ENCODE measurements around the gene LEFTY2.
"Not testable (repeated sequence)": the region's sequence is repeated elsewhere in the genome, so short reads cannot be mapped to it uniquely, and the experiment has no call there.

Gene LEFTY2, protein sequence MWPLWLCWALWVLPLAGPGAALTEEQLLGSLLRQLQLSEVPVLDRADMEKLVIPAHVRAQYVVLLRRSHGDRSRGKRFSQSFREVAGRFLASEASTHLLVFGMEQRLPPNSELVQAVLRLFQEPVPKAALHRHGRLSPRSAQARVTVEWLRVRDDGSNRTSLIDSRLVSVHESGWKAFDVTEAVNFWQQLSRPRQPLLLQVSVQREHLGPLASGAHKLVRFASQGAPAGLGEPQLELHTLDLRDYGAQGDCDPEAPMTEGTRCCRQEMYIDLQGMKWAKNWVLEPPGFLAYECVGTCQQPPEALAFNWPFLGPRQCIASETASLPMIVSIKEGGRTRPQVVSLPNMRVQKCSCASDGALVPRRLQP

DNA sequence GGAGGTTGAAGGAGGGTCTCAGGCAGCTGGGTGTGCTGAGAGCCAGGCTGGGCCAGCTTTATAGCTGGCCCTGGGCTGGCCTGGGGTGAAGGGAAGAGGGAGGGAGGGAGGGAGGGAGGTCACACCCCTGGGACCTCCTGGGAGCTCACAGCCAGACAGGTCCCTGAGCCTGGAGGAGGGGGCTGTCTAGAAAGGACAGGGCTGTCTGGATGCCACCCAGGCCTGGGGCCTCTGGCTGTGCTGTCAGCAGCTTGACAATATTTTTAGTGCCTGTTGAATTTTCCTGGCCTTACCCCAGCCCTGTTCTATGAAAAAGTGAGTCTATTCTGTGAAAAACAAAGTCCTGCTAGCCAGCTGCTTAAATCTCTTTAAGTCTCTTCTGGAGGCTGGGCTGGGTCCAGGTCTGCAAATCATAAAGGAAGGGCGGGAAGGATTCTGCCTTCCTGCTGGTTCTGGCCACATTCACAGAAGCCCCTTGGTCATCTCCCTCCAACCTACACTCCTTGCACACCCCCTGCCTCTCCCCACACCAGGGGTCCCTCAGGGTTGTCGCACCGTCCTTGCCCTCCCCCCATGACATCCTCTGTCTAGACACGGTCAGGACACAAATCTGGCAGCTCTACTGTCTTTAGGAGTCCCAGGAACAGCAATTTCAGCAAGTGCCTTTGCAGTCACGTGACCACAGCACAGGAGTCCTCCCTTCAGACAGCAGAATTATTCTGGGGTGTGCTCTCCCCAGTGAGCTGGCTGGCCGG, at the start of gene LEFTY2:
LEFTY2 (minus strand) TSS at position 34 of the 755 bp plus-strand sequence. CDS start 80 bp downstream, outside the sequence.
- H3K9me3 ChIP-seq (ENCODE audit: control insufficient read depth, insufficient read depth, low read length), result no peaks in the 10 kb centered on the region
- no peak within 1 kb of the TSS for H3K4me3 ChIP-seq (ENCODE audit: low read depth, low read length)
- H3K4me1 ChIP-seq (ENCODE audit: control insufficient read depth, insufficient read depth, low read length), result peaks cover 17% of the 10 kb centered on the region
- peaks cover 8% of the 10 kb centered on the region for H3K27me3 ChIP-seq (ENCODE audit: control insufficient read depth, insufficient read depth, low read length)
- H3K36me3 ChIP-seq (ENCODE audit: control insufficient read depth, insufficient read depth, low read length), result no peaks in the 10 kb centered on the region
- H3K9ac ChIP-seq (ENCODE audit: low read depth, low read length), result no peak within 1 kb of the TSS

DNA sequence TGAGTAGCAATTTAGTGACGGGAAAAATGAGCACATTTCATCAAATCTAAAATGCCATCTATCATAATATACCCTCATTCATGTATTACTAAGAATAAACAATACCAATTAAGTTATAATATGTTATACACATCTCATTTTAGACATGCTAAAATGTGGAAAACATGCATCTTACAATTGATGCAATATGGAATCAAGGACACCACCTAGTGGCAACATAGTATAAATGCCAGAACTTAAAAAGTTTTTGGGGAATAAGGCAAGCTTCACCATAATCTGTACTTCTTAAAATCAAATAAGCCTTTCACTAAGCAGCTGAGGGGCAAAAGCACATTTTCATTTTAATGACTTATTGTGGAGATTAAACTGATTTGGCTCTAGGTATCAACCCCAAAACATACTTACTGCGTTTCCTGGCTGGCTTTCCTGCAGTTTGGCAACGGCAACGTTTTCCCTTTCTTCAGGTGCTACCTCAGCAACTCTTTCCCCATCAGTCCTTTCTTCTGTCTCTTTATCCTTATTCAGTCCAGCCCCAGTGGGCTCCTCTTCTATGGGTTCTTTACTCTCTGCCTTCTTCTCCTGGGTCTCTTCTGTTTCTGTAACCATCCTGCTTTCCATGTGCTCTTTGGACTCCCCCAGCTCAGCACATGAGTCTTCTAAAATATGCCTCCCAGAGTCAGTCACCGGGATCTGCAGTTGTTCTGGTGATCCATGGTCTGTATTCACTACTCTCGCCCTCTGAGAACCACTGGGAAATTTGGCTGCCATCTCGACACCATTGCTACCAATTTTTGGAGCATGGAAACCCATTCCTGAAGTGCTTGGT, 46.7 kb upstream of the LEFTY2 start:
- Histone ChIP-seq H3K9me3 (ENCODE audit: control insufficient read depth, insufficient read depth, low read length) (no peaks in the 10 kb centered on the region), H3K36me3 (ENCODE audit: control insufficient read depth, insufficient read depth, low read length) (peaks cover 7% of the 10 kb centered on the region), H3K27me3 (ENCODE audit: control insufficient read depth, insufficient read depth, low read length) (no peaks in the 10 kb centered on the region), H3K4me1 (ENCODE audit: control insufficient read depth, insufficient read depth, low read length) (no peaks in the 10 kb centered on the region), H3K4me3 (ENCODE audit: low read depth, low read length) (no peak overlapping the region), H3K9ac (ENCODE audit: low read depth, low read length) (no peak overlapping the region)

DNA sequence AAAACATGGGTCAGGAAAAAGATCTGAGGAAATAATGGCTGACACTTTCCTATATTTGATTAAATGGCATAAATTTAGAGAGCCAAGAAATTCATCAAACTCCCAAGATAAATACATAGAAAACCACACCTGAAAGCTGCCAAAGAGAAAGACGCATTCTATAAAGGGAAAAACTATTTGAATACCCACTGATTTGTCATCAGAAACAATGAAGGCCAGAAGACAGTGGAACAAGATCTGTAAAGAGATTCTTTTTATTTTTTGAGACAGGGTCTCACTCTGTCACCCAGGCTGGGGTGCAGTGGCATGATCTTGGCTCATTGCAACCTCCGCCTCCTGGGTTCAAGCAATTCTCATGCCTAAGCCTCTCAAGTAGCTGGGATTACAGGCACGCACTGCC, 40.7 kb upstream of the LEFTY2 start:
- no peaks in the 10 kb centered on the region for H3K27me3 ChIP-seq (ENCODE audit: control insufficient read depth, insufficient read depth, low read length)

DNA sequence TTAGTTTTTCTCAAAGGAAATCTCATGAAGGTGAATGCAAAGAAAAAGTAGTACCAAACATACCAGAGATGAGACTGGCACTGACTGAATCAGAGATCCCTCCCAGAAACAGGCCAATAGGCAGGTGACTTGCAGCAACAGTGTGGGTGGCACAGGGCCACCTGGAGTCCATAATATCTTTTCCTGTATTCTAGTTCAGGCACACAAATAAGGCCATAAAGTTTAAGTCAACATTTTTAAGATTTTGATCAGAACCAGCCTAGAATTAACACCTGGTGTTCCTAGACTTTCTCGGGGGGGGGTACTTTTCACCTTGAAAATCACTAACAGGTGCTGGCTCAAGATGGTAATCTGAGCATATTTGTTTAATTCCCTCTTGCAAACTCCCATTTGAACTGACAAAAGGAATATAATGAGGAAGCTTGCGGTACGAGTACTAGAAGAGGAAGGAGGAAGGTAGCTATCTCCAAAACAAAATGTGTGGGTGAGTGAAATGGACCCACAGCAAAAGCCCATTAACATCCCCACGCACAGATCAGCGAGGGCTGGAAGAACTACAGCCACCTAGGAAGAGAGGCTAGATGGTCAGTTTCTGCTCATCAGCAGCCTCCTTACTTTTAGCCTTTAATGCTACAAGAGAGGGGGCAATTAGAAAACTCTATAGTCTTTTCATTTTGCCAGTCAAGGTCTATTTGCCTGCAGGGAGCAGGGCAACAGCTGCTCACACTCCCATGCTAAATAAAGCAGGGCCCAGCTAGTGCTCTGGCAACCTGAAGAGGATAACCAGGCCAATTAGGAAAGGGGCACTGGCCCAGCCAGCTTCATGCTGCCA, 39.2 kb upstream of the LEFTY2 start:
- Histone ChIP-seq H3K27me3 (ENCODE audit: control insufficient read depth, insufficient read depth, low read length) (no peaks in the 10 kb centered on the region), H3K4me3 (ENCODE audit: low read depth, low read length) (no peak overlapping the region), H3K9ac (ENCODE audit: low read depth, low read length) (no peak overlapping the region), H3K36me3 (ENCODE audit: control insufficient read depth, insufficient read depth, low read length) (peaks cover 17% of the 10 kb centered on the region), H3K9me3 (ENCODE audit: control insufficient read depth, insufficient read depth, low read length) (no peaks in the 10 kb centered on the region), H3K4me1 (ENCODE audit: control insufficient read depth, insufficient read depth, low read length) (no peaks in the 10 kb centered on the region)

More for the DNA sequence above, 40.7 kb upstream of the LEFTY2 start:
- Histone ChIP-seq H3K4me3 (ENCODE audit: low read depth, low read length) (no peak overlapping the region), H3K36me3 (ENCODE audit: control insufficient read depth, insufficient read depth, low read length) (peaks cover 17% of the 10 kb centered on the region), H3K9ac (ENCODE audit: low read depth, low read length) (no peak overlapping the region), H3K4me1 (ENCODE audit: control insufficient read depth, insufficient read depth, low read length) (no peaks in the 10 kb centered on the region), H3K9me3 (ENCODE audit: control insufficient read depth, insufficient read depth, low read length) (no peaks in the 10 kb centered on the region)

DNA sequence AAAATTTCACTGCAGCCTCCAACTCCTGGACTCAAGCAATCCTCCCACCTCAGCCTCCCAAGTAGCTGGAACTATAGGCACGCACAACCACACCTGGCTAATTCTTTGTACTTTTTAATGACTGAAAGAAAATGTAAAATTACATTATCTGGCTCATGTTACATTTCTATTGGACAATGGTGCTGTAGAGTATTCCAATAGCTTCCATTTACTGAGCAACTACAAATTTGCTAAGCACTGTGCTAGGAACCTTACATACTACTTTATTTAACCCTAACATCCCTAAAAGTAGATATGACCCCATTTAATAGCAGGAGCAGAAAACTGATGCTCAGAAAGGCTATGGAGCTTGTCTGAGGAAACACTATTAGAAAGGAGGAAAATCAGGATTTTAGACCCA, 38.4 kb upstream of the LEFTY2 start:
- H3K36me3 ChIP-seq (ENCODE audit: control insufficient read depth, insufficient read depth, low read length), result peaks cover 17% of the 10 kb centered on the region
- H3K9ac ChIP-seq (ENCODE audit: low read depth, low read length), result no peak overlapping the region
- H3K4me1 ChIP-seq (ENCODE audit: control insufficient read depth, insufficient read depth, low read length), result no peaks in the 10 kb centered on the region
- H3K4me3 ChIP-seq (ENCODE audit: low read depth, low read length), result no peak overlapping the region
- H3K9me3 ChIP-seq (ENCODE audit: control insufficient read depth, insufficient read depth, low read length), result no peaks in the 10 kb centered on the region
- H3K27me3 ChIP-seq (ENCODE audit: control insufficient read depth, insufficient read depth, low read length), result no peaks in the 10 kb centered on the region

DNA sequence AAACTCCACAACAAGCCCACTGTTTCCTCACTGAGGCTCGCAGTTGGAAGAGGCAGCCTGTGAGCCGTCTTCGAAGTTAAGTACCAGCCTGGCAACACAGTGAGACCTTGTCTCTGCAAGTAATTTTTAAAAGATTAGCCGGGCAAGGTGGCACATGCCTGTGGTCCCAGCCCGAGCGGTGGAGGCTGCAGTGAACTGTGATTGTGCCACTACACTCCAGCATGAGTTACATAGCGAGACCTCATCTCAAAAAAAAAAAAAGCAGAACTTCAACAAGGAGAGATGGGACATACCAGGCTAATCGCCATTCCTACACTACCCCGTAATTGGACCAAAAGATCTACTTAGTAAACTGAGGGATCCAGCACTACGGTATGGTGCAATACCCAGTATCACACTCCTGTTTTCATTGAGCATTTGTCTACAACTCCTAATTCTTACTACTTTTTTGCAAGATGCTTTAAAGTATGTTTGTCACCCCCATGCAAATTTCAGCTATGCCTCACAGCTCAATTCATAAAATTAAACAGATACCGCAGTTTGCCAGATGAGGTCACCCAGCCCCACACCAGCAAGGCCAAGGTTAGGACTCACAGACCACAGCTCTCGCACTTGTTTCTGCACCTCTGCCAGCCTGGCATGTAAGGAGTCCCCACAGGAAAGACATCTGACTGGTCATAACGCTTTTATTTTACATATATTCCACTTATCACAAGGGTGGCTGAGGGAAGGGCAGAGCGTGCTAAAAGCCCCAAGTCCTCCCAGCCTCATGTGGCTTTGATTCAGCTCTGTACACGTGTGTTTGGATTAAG, 37.1 kb upstream of the LEFTY2 start:
- Histone ChIP-seq H3K27me3 (ENCODE audit: control insufficient read depth, insufficient read depth, low read length) (no peaks in the 10 kb centered on the region), H3K9ac (ENCODE audit: low read depth, low read length) (no peak overlapping the region), H3K4me1 (ENCODE audit: control insufficient read depth, insufficient read depth, low read length) (no peaks in the 10 kb centered on the region), H3K36me3 (ENCODE audit: control insufficient read depth, insufficient read depth, low read length) (peaks cover 17% of the 10 kb centered on the region), H3K9me3 (ENCODE audit: control insufficient read depth, insufficient read depth, low read length) (no peaks in the 10 kb centered on the region), H3K4me3 (ENCODE audit: low read depth, low read length) (no peak overlapping the region)

DNA sequence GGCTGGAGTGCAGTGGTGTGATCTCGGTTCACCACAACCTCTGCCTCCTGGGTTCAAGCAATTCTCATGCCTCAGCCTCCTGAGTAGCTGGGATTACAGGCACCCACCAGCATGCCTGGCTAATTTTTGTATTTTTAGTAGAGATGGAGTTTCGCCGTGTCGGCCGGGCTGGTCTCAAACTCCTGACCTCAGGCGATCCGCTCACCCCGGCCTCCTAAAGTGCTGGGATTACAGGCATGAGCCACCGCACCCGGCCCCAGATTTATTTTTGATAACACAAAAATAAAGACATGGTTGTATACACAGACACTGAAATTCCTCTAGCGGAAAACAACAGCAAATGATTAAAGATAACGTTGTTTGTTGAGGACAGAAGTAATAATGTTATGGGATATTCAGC, 34.1 kb upstream of the LEFTY2 start:
- not testable (repeated sequence) for H3K27me3 ChIP-seq (ENCODE audit: control insufficient read depth, insufficient read depth, low read length); H3K9ac ChIP-seq (ENCODE audit: low read depth, low read length); H3K36me3 ChIP-seq (ENCODE audit: control insufficient read depth, insufficient read depth, low read length); H3K4me3 ChIP-seq (ENCODE audit: low read depth, low read length); H3K9me3 ChIP-seq (ENCODE audit: control insufficient read depth, insufficient read depth, low read length); H3K4me1 ChIP-seq (ENCODE audit: control insufficient read depth, insufficient read depth, low read length)

DNA sequence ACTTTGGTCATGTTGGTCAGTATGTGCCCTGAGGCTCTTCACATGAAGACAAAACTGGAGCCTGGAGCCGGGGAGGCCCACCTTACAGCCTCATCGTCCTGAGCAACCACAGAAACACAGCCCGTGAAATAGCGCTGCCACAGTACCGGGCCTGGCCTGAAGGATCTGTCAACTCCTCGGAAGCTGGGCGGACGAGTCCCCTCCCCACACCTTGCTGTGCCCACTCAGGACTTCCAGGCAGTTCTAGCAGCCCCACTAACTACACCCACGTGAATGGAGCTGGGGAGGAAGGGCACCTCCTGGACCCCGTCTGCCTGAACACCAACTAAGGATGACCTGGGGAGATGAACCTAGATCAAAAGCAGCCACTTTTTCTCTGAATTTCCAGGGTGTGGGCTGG, 33.4 kb upstream of the LEFTY2 start:
- Histone ChIP-seq H3K27me3 (ENCODE audit: control insufficient read depth, insufficient read depth, low read length) (no peaks in the 10 kb centered on the region), H3K4me1 (ENCODE audit: control insufficient read depth, insufficient read depth, low read length) (no peaks in the 10 kb centered on the region), H3K9ac (ENCODE audit: low read depth, low read length) (no peak overlapping the region), H3K36me3 (ENCODE audit: control insufficient read depth, insufficient read depth, low read length) (peaks cover 2% of the 10 kb centered on the region), H3K4me3 (ENCODE audit: low read depth, low read length) (no peak overlapping the region), H3K9me3 (ENCODE audit: control insufficient read depth, insufficient read depth, low read length) (no peaks in the 10 kb centered on the region)

DNA sequence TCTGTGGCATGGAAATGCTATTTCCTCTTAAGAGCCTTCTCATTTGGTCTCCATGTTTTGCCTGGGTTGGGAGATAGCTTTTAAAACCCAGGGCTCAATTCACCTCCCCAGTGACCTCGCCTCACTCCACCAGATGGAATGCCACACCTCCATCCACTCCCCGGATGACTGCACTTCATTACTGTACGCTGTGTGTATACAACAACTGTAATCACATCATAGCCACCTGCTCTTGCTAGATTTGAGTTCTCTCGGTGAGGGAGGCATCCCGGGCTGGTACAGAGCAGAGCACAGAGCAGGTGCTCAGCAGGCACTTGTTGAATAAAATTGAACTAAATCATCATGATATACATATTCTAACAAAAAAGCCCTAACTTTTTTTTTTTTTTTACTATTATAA, 32.1 kb upstream of the LEFTY2 start:
- Histone ChIP-seq H3K9ac (ENCODE audit: low read depth, low read length) (no peak overlapping the region), H3K4me1 (ENCODE audit: control insufficient read depth, insufficient read depth, low read length) (no peaks in the 10 kb centered on the region), H3K9me3 (ENCODE audit: control insufficient read depth, insufficient read depth, low read length) (no peaks in the 10 kb centered on the region), H3K36me3 (ENCODE audit: control insufficient read depth, insufficient read depth, low read length) (peaks cover 2% of the 10 kb centered on the region), H3K4me3 (ENCODE audit: low read depth, low read length) (no peak overlapping the region), H3K27me3 (ENCODE audit: control insufficient read depth, insufficient read depth, low read length) (no peaks in the 10 kb centered on the region)

DNA sequence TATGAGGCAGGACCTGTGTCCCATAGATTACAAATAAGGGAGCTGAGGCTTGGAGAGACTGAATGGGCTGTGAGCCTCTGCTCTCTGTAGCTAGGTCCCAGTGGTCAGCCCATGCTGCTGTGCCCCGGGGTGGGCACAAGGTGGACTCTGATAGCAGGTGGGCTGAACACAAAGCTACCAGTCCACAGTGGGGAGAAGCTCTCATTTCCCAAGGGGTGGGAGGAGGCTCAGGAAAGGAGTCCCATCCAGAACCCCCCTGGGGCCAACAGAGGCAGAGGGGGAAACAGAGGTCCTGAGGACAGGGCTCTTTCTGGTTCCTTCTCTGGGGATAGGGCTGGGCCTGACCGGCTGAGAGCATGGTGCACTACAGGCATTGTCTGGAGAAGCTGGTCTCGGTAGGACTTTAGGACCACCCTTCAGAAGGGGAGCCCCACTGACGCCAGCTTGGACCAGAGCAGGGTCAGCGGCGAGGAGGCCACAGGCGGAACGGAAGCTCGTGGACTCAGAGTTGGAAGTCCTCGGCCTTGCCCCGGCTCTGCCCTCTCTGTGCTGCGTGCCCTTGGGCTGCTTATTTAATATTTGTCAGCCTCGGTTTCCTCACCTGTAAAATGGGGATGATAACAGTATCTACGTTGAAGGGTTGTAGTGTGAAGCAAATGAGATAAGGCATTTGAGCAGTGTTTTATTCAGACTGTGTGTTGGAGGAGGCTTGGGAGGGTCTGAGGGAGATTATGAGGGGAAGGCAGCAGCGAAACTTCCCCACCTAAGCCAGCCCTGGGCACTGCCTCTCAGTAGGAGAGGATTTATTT, 31.5 kb upstream of the LEFTY2 start:
- Histone ChIP-seq H3K36me3 (ENCODE audit: control insufficient read depth, insufficient read depth, low read length) (peaks cover under 1% of the 10 kb centered on the region), H3K4me3 (ENCODE audit: low read depth, low read length) (no peak overlapping the region), H3K9ac (ENCODE audit: low read depth, low read length) (no peak overlapping the region), H3K4me1 (ENCODE audit: control insufficient read depth, insufficient read depth, low read length) (no peaks in the 10 kb centered on the region), H3K27me3 (ENCODE audit: control insufficient read depth, insufficient read depth, low read length) (no peaks in the 10 kb centered on the region), H3K9me3 (ENCODE audit: control insufficient read depth, insufficient read depth, low read length) (no peaks in the 10 kb centered on the region)
